Hepatocyte (in vitro differentiated cells): ENCODE data around the gene MTARC1. TPM values are rescaled to one million over a fixed set of nuclear protein-coding genes. Genes with fewer than 3 reads are reported as not detected.

Experiments used
- DNase-seq: peaks from one replicate; pipeline ENCODE4 v3.0.0-alpha.2; 2016; ENCODE audit warnings: low spot score
- H2AFZ ChIP-seq: fragments of 200-600 bp; sonication (generic); 2 replicates; pipeline ENCODE4 v1.6.0; 2016; ENCODE audit warnings: antibody characterized with exemption, mild to moderate bottlenecking
- H3K27ac ChIP-seq: fragments of 200-600 bp; sonication (generic); 2 replicates; pipeline ENCODE4 v1.5.1; 2016; ENCODE audit warnings: mild to moderate bottlenecking
- H3K27me3 ChIP-seq: fragments of 200-600 bp; sonication (generic); 2 replicates; pipeline ENCODE4 v1.6.1; 2016
- H3K36me3 ChIP-seq: fragments of 200-600 bp; sonication (generic); replicated peaks from 2 replicates; pipeline ENCODE4 v1.5.1; 2016; ENCODE audit warnings: low read depth; ENCODE audit not compliant: insufficient read depth
- H3K4me1 ChIP-seq: fragments of 200-600 bp; sonication (generic); 2 replicates; pipeline ENCODE4 v1.5.1; 2016; ENCODE audit warnings: mild to moderate bottlenecking, moderate library complexity; ENCODE audit not compliant: insufficient read depth
- H3K4me2 ChIP-seq: fragments of 200-600 bp; sonication (generic); 2 replicates; pipeline ENCODE4 v1.6.0; 2016
- H3K4me3 ChIP-seq: fragments of 200-600 bp; sonication (generic); 2 replicates; pipeline ENCODE4 v1.5.1; 2016; ENCODE audit warnings: mild to moderate bottlenecking
- H3K79me2 ChIP-seq: fragments of 200-600 bp; sonication (generic); 2 replicates; pipeline ENCODE4 v1.6.0; 2017; ENCODE audit warnings: mild to moderate bottlenecking
- H3K9me2 ChIP-seq: fragments of 200-600 bp; sonication (generic); replicated peaks from 2 replicates; pipeline ENCODE4 v1.6.0; 2017; ENCODE audit warnings: mild to moderate bottlenecking; ENCODE audit not compliant: insufficient read depth
- H3K9me3 ChIP-seq: fragments of 200-600 bp; sonication (generic); 2 replicates; pipeline ENCODE4 v1.5.1; 2016; ENCODE audit warnings: low read depth, mild to moderate bottlenecking
- H4K20me1 ChIP-seq: fragments of 200-600 bp; sonication (generic); 2 replicates; pipeline ENCODE4 v1.6.0; 2016; ENCODE audit warnings: mild to moderate bottlenecking; ENCODE audit not compliant: insufficient read depth, poor library complexity, severe bottlenecking
- EZH2 ChIP-seq: fragments of 200-600 bp; sonication (generic); IDR thresholded peaks from 2 replicates; pipeline ENCODE4 v1.6.1; 2016; ENCODE audit warnings: antibody characterized with exemption, mild to moderate bottlenecking, borderline replicate concordance
- EZH2phosphoT487 ChIP-seq: fragments of 200-600 bp; sonication (generic); IDR thresholded peaks from one replicate; pipeline ENCODE4 v1.6.1; 2018; ENCODE audit warnings: antibody characterized with exemption, mild to moderate bottlenecking, low read depth, moderate library complexity; ENCODE audit not compliant: unreplicated experiment, severe bottlenecking
- WGBS: methylation state at CpG from one replicate; pipeline ENCODE4 v1.1.6; 2016; ENCODE audit warnings: low lambda C conversion rate; ENCODE audit errors: missing lambda C conversion rate; 5-methylcytosine and 5-hydroxymethylcytosine counted together
- polyA plus RNA-seq: library from polyadenylated mRNA; unstranded; fragments of >200 nt; fragmentation: Nextera tagmentation; extraction: Ambion mirVana; gene quantifications from 2 replicates; pipeline ENCODE4 v1.2.1, GENCODE V29; 2016
- total RNA-seq: library from RNA; depleted of rRNA; stranded (reverse); fragments of >200 nt; gene quantifications from 2 replicates; pipeline ENCODE4 v1.2.3, GENCODE V29; 2014
- TF ChIP-seq, protein P1 (sequence below): fragments of 200-600 bp; sonication (generic); IDR thresholded peaks from 2 replicates; pipeline ENCODE4 v1.5.1; 2016; ENCODE audit warnings: antibody characterized with exemption, mild to moderate bottlenecking; ENCODE audit not compliant: poor library complexity

MTARC1 gene
- total and polyA plus RNA-seq, 2 experiments from 2014 or later: 15.8 to 24.0 TPM

- Histone ChIP-seq H3K4me1 (peaks cover 15% of the 10 kb centered on the region), H2AFZ (peak overlapping the region; percentile 22)
Measured at GRCh38 chr1:220787069-220787619, 431 bp downstream of the MTARC1 start.

GRCh38 chr1:220788900-220789299 is 2.2 kb downstream of the MTARC1 start:
- Histone ChIP-seq H2AFZ (no peak overlapping the region), H3K36me3 (no peaks in the 10 kb centered on the region), H3K27ac (no peak overlapping the region), H3K4me3 (no peak overlapping the region), H3K4me2 (no peak overlapping the region), H3K9me2 (no peaks in the 10 kb centered on the region), H3K27me3 (no peaks in the 10 kb centered on the region), H3K9me3 (no peaks in the 10 kb centered on the region), H3K4me1 (peaks cover 12% of the 10 kb centered on the region), H3K79me2 (no peaks in the 10 kb centered on the region), H4K20me1 (no peaks in the 10 kb centered on the region)
- no peak for DNase-seq
- no peak for TF ChIP-seq EZH2phosphoT487
- no peak for TF ChIP-seq EZH2
- TF ChIP-seq, protein P1, sequence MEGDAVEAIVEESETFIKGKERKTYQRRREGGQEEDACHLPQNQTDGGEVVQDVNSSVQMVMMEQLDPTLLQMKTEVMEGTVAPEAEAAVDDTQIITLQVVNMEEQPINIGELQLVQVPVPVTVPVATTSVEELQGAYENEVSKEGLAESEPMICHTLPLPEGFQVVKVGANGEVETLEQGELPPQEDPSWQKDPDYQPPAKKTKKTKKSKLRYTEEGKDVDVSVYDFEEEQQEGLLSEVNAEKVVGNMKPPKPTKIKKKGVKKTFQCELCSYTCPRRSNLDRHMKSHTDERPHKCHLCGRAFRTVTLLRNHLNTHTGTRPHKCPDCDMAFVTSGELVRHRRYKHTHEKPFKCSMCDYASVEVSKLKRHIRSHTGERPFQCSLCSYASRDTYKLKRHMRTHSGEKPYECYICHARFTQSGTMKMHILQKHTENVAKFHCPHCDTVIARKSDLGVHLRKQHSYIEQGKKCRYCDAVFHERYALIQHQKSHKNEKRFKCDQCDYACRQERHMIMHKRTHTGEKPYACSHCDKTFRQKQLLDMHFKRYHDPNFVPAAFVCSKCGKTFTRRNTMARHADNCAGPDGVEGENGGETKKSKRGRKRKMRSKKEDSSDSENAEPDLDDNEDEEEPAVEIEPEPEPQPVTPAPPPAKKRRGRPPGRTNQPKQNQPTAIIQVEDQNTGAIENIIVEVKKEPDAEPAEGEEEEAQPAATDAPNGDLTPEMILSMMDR: no peak
- 84% methylated on average over 7 of the region's 7 CpGs for WGBS

More at GRCh38 chr1:220787069-220787619, 431 bp downstream of the MTARC1 start:
- WGBS: 4% methylated on average over 32 of the region's 32 CpGs
- H3K79me2 ChIP-seq: no peaks in the 10 kb centered on the region
- no peaks in the 10 kb centered on the region for H3K27me3 ChIP-seq
- no peak for TF ChIP-seq EZH2
- no peak for TF ChIP-seq EZH2phosphoT487
- TF ChIP-seq, protein P1: no peak
- H3K4me2 ChIP-seq: peak overlapping the region; percentile 96
- peak; percentile 71 for DNase-seq
- peak overlapping the region; percentile 77 for H3K27ac ChIP-seq
- H3K4me3 ChIP-seq: peak overlapping the region; percentile 56
- H3K9me3 ChIP-seq: no peaks in the 10 kb centered on the region
- no peaks in the 10 kb centered on the region for H3K36me3 ChIP-seq
- H3K9me2 ChIP-seq: no peaks in the 10 kb centered on the region
- no peaks in the 10 kb centered on the region for H4K20me1 ChIP-seq

GRCh38 chr1:220789532-220790147 is 2.9 kb downstream of the MTARC1 start:
- no peaks in the 10 kb centered on the region for H3K9me2 ChIP-seq
- no peak overlapping the region for H3K4me2 ChIP-seq
- H3K4me1 ChIP-seq: peaks cover 9% of the 10 kb centered on the region
- DNase-seq: no peak
- no peak overlapping the region for H3K4me3 ChIP-seq
- H3K36me3 ChIP-seq: no peaks in the 10 kb centered on the region
- no peaks in the 10 kb centered on the region for H3K27me3 ChIP-seq
- no peaks in the 10 kb centered on the region for H3K9me3 ChIP-seq
- TF ChIP-seq, protein P1: no peak
- no peak for TF ChIP-seq EZH2phosphoT487
- no peak for TF ChIP-seq EZH2
- H2AFZ ChIP-seq: no peak overlapping the region
- no peaks in the 10 kb centered on the region for H3K79me2 ChIP-seq
- H3K27ac ChIP-seq: no peak overlapping the region
- 71% methylated on average over 2 of the region's 2 CpGs for WGBS
- H4K20me1 ChIP-seq: no peaks in the 10 kb centered on the region
